Adipose tissue (tissue), 3 donors: ENCODE measurements around the gene SPG7. TPM values are rescaled to one million over a fixed set of nuclear protein-coding genes. Genes with fewer than 3 reads are reported as not detected.
"Not testable (repeated sequence)": the region's sequence is repeated elsewhere in the genome, so short reads cannot be mapped to it uniquely, and the experiment has no call there.

ENCODE experiments used
- H3K27ac ChIP-seq: one replicate; pipeline ENCODE4 v1.5.1; 2013; ENCODE audit warnings: low read depth, low read length
- WGBS, 3 donors: extraction: QIAGEN DNeasy Blood & Tissue Kit; methylation state at CpG; one replicate each; pipeline ENCODE4 v1.1.7; 2013; 5-methylcytosine and 5-hydroxymethylcytosine counted together
- polyA plus RNA-seq, 3 donors: library from polyadenylated mRNA; stranded (reverse); fragments of 200-250 nt; gene quantifications; one replicate each; pipeline ENCODE4 v1.2.3, GENCODE V29; 2013
- donor health status: healthy with polysubstance abuse.
- donor health status: Bipolar disorder and iron deficiency.
- donor health status: healthy.

The SPG7 gene
- 10 to 100 TPM; 38.4 to 62.0 (median 61.1) TPM for polyA plus RNA-seq

GRCh38 chr16:89507834-89508590, at the start of gene SPG7:
TSS of gene SPG7 (plus strand) at chr16:89508403. CDS start at chr16:89508418, 15 bp downstream.
- peak within 1 kb of the TSS; percentile 7 for H3K27ac ChIP-seq
- 0% methylated on average over 74 to 90 of the region's 90 CpGs for WGBS, 3 donors

GRCh38 chr16:89458551-89458950, 49.7 kb upstream of the SPG7 start:
- WGBS, 3 donors = 84 to 87% (median 84%) methylated on average over 7 of the region's 7 CpGs
- H3K27ac ChIP-seq = no peak overlapping the region

- no peak overlapping the region for H3K27ac ChIP-seq
- 63 to 81% (median 78%) methylated on average over 2 of the region's 2 CpGs for WGBS, 3 donors
Measured at GRCh38 chr16:89458967-89459366, 49.2 kb upstream of the SPG7 start.

GRCh38 chr16:89460556-89460955, 47.6 kb upstream of the SPG7 start:
- 88 to 93% (median 90%) methylated on average over 6 of the region's 6 CpGs for WGBS, 3 donors

DNA sequence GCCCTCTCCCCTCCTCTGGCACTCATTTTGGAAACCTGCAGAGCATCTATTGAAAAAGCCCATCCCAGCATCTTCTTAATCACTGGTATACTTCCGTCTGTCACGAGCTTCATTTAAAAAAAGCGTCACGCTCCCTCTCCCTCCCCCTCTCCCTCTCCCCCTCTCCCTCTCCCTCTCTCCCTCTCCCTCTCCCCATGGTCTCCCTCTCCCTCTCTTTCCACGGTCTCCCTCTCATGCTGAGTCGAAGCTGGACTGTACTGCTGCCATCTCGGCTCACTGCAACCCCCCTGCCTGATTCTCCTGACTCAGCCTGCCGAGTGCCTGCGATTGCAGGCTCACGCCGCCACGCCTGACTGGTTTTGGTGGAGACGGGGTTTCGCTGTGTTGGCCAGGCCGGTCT, 46.3 kb upstream of the SPG7 start:
- H3K27ac ChIP-seq = not testable (repeated sequence)
- WGBS, 3 donors = 91 to 92% (median 92%) methylated on average over 10 to 14 of the region's 15 CpGs

More at GRCh38 chr16:89460556-89460955, 47.6 kb upstream of the SPG7 start:
- no peak overlapping the region for H3K27ac ChIP-seq

- 89 to 95% (median 94%) methylated on average over 12 to 25 of the region's 30 CpGs for WGBS, 3 donors
- not testable (repeated sequence) for H3K27ac ChIP-seq
Measured at GRCh38 chr16:89462639-89463038, 45.6 kb upstream of the SPG7 start.

- H3K27ac ChIP-seq = not testable (repeated sequence)
- 29 to 59% (median 50%) methylated on average over 2 to 5 of the region's 5 CpGs for WGBS, 3 donors
Measured at GRCh38 chr16:89463312-89463711, 44.9 kb upstream of the SPG7 start.

- WGBS, 3 donors = 91 to 94% (median 94%) methylated on average over 5 of the region's 5 CpGs
- H3K27ac ChIP-seq = no peak overlapping the region
Measured at GRCh38 chr16:89466920-89467319, 41.3 kb upstream of the SPG7 start.

GRCh38 chr16:89467382-89467781, 40.8 kb upstream of the SPG7 start:
- WGBS, 3 donors = 89 to 93% (median 89%) methylated on average over 7 of the region's 7 CpGs
- H3K27ac ChIP-seq = no peak overlapping the region

GRCh38 chr16:89472711-89473075, 35.5 kb upstream of the SPG7 start:
- WGBS, 3 donors = 67 to 70% (median 68%) methylated on average over 2 of the region's 2 CpGs
- no peak overlapping the region for H3K27ac ChIP-seq

GRCh38 chr16:89473136-89473712, 35.0 kb upstream of the SPG7 start:
- WGBS, 3 donors = 85 to 92% (median 92%) methylated on average over 7 of the region's 7 CpGs
- H3K27ac ChIP-seq = no peak overlapping the region

- WGBS, 3 donors = 56 to 73% (median 57%) methylated on average over 9 of the region's 9 CpGs
- no peak overlapping the region for H3K27ac ChIP-seq
Measured at GRCh38 chr16:89473791-89474414, 34.3 kb upstream of the SPG7 start.

DNA sequence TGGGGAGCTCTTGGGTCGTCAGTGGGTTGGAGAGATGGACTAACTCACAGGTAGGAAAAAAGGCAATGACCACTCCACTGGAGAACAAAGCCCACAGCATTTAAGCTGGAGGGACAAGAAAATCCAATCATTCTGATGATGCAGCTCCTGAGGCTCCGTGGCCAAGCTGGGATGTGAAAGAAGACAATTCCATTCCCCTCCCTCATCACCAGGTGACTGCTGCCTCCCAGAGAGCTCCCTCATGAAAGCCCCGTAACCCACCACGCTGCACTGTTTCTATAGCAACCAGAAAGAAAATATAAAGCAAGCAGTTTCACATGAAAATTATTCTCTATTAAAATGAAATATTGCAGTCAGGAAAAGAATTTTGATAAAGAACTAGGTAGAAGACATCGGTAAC, 33.1 kb upstream of the SPG7 start:
- H3K27ac ChIP-seq = no peak overlapping the region
- 64 to 83% (median 75%) methylated on average over 5 of the region's 5 CpGs for WGBS, 3 donors

- WGBS, 3 donors = 43 to 88% (median 84%) methylated on average over 5 of the region's 5 CpGs
- H3K27ac ChIP-seq = no peak overlapping the region
Measured at GRCh38 chr16:89476379-89476778, 31.8 kb upstream of the SPG7 start.

DNA sequence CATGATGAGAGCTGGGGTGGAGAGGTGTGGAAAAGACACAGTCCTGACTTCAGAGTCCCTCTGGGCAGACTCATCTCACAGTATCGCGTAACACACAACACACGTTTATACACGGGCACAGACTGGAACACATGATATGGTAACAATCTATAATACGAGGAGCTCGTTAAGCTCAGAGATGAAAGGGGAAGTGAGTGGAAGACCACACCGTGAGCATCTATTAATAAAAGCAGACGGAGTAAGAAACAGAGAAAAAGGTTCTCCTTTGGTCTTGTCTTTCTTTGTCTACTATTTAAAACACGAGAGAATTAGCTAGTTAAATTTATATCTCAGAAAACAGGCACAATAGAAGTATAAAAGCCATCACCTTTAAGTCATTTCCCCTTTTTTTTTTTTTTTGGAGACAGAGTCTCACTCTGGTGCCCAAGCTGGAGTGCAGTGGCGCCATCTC, 31.4 kb upstream of the SPG7 start:
- 51 to 72% (median 62%) methylated on average over 10 of the region's 10 CpGs for WGBS, 3 donors
- no peak overlapping the region for H3K27ac ChIP-seq

DNA sequence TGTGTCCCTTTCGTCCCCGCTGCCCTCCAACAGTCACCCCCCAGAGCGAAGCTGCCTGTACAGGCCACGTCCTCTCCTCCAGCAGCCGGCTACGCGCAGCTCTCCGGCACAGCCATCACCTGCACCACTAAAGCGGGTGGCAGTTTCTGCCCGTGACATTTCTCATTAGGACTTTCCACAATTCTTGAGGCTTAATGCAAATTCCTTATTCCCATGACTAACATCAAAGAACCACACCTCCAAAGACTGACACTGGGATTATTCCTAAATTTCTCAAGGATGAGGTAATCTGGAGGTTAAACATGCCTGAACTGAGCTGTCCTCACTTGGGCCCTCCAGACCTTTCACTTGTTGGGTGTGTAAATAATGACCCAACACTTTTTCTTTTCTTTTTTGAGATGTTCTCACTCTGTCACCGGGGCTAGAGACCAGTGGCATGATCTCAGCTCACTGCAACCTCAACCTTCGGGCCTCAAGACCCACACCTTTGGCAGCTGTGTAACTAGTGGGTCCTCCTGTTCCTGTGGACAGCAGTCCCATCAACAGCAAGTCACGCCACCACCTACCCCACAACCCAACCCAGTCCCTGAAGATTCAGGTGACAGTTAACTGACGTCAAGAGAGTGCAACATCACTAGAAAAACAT, 29.5 kb upstream of the SPG7 start:
- 80 to 88% (median 86%) methylated on average over 14 of the region's 14 CpGs for WGBS, 3 donors
- no peak overlapping the region for H3K27ac ChIP-seq

GRCh38 chr16:89481356-89481955, 26.7 kb upstream of the SPG7 start:
- 83 to 95% (median 94%) methylated on average over 13 of the region's 13 CpGs for WGBS, 3 donors
- H3K27ac ChIP-seq = no peak overlapping the region

DNA sequence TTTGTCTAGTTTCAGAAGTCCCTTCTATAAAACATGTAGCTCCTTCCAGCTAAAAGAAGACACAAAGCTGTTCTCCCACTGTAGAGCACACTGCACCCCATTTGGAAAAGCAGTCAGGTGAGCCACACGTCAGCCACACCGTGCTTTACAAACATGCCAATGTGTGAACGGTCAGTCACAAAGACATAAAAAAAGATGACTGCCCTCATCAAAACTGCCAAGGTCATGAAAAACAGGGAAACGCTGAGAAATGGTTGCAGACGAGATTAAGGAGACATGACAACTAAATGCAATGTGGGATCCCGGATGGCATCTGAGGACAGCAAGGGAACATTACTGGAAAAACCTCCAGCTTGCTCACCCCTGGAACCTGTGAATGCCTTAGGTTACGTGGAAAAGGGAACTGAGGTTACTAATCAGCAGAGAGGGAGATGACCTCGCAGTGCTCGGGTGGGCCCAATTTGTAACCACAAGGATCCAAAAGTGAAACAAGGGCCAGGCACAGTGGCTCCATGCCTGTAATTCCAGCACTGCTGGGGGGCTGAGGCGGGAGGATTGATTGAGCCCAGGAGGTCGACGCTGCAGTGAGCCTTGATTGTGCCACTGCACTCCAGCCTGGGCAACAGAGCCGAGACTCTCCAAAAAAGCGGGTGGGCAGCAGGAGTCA, 25.9 kb upstream of the SPG7 start:
- 41 to 68% (median 66%) methylated on average over 14 of the region's 14 CpGs for WGBS, 3 donors
- H3K27ac ChIP-seq = no peak overlapping the region
